WTC11 (cell line): ENCODE data around the gene PRC1.

Experiments
- KAT7 ChIP-seq: sonication (generic); formaldehyde crosslinking; IDR thresholded peaks from 2 replicates; pipeline ENCODE4 v1.8.1; 2023; ENCODE audit warnings: missing genetic modification reagents, mild to moderate bottlenecking, borderline replicate concordance
- ZNF232 ChIP-seq: sonication (generic); formaldehyde crosslinking; IDR thresholded peaks from 2 replicates; pipeline ENCODE4 v1.8.0; 2022; ENCODE audit warnings: mild to moderate bottlenecking, missing genetic modification reagents

DNA sequence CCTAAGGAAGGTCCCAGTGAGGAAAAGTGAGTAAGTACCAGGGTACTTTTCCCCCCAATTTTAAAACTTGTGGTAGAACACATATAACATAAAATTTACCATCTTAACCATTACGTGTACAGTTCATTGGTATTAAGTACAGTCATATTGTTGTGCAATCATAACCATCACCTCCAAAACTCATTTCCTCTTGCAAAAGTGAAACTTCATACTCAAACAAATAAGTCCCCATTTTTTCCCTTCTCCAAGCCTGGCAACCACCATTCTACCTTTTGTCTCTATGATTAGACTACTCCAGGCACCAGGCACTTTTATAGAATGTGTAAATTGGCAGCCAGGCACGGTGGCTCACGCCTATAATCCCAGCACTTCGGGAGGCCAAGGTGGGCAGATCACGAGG, 12.2 kb downstream of the PRC1 start:
- TF ChIP-seq ZNF232 (no peak), KAT7 (no peak)
